ENCODE results near the gene YIPF2.

YIPF2 gene

DNA sequence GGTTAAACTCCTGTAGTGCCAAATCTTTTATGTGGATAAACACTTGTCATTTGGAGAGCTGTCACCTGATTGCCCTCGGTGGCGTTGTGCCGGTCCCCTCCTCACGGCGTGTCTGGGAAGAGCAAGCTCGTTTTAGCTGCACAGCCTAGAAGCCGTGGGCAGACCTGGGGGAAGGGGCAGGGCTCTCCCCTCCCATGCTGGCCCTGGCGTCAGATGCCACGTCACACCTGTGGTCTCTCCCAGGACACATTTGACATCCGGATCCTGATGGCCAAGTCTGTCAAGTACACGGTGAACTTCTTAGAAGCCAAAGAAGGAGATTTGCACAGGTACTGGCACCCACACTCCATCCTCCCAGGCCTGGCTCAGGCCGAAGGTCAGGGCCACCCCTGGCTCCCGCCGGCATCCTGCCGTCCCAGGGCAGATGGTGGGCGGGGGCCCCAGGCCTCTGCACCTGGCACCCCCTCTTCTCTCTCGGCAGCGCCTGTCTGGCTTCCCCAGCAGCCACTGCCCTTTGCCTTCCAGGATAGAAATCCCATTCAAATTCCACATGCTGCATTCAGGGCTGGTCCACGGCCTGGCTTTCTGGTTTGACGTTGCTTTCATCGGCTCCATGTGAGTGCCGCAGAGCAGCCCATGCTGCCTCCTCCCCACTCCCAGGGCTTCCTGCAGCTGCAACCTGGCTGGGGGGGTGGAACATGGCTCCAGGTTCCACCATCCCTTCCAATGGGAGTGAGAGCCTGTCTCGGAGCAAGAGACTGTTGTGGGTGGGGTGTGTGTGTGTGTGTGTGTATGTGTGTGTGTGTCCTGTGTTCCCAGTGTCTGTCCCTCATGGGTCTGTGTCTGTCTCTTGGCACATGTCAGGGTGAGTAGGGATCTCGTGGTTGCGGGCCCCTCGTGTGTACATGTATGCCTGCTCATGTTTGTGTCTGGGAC lies 8.8 kb downstream of the YIPF2 start:
- Histone ChIP-seq H3K36me3 (replicated peaks in 1 of 2; ENCODE audit: control insufficient read depth in 2 of 2, insufficient read depth in 2 of 2, low read length in 2 of 2) (peaks cover 48 to 93% of the 10 kb centered on the region in 2 donors), H4K91ac (ENCODE audit: low read depth, low read length, poor library complexity) (no peak overlapping the region), H2BK120ac (ENCODE audit: low read depth, low read length) (no peak overlapping the region), H4K8ac (ENCODE audit: low read depth, low read length) (peak overlapping the region; percentile 29), H3K23ac (ENCODE audit: low read depth, low read length, poor library complexity) (peak overlapping the region; percentile 85), H3K79me1 (ENCODE audit: low read depth, low read length) (peaks cover 10% of the 10 kb centered on the region), H3K4me3 (ENCODE audit: low read length in 2 of 2) (no peak overlapping the region), H3K4me2 (ENCODE audit: insufficient read depth, low read length, poor library complexity, severe bottlenecking) (no peak overlapping the region), H3K14ac (ENCODE audit: low read length) (no peak overlapping the region), H2AK5ac (ENCODE audit: low read depth, low read length) (no peak overlapping the region), H3K9me3 (replicated peaks in 1 of 2; ENCODE audit: control insufficient read depth in 2 of 2, insufficient read depth in 1 of 2, low read depth in 1 of 2, low read length in 2 of 2) (no peaks in the 10 kb centered on the region), H2BK15ac (ENCODE audit: low read length) (no peak overlapping the region), H3K4me1 (ENCODE audit: control insufficient read depth in 2 of 2, insufficient read depth in 1 of 2, low read depth in 1 of 2, low read length in 2 of 2) (no peaks in the 10 kb centered on the region), H3K27me3 (ENCODE audit: control insufficient read depth in 3 of 3, insufficient read depth in 3 of 3, low read depth in 1 of 3, low read length in 3 of 3) (no peaks in the 10 kb centered on the region), H2BK12ac (ENCODE audit: low read length) (no peak overlapping the region), H2AFZ (ENCODE audit: low read length) (no peak overlapping the region), H3K27ac (replicated peaks; ENCODE audit: low read length) (no peak overlapping the region), H3K9ac (ENCODE audit: low read depth, low read length, poor library complexity) (peak overlapping the region; percentile 9), H2BK5ac (ENCODE audit: low read length) (no peak overlapping the region), H3K4ac (ENCODE audit: low read length) (no peak overlapping the region), H3K18ac (ENCODE audit: low read length) (no peak overlapping the region)
- no peak for DNase-seq (ENCODE audit: low spot score)
- WGBS, 2 donors (ENCODE audit: extremely low coverage in 2 of 2, insufficient read length in 2 of 2, insufficient replicate concordance in 1 of 2): no CpG with 5 or more reads among the region's 26 CpGs

DNA sequence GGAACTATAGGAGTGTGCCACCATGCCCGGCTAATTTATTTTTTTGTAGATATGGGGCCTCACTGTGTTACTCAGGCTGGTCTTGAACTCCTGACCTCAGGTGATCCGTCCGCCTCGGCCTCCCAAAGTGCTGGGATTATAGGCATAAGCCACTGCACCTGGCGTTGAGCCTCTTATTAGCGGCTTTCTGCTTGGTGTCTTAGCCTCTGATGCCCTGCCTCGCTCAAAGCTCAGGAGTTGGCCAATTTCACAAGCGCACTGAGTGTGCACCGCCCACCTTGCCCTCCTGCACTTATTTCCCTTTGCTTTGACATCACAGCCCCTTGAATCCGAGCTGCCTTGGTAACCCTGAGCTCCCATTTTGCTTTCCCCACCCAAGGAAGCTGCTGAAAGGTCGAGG lies 10.1 kb downstream of the YIPF2 start:
- Histone ChIP-seq H3K14ac (ENCODE audit: low read length) (no peak overlapping the region), H3K4me2 (ENCODE audit: insufficient read depth, low read length, poor library complexity, severe bottlenecking) (no peak overlapping the region), H3K4me1 (ENCODE audit: control insufficient read depth in 2 of 2, insufficient read depth in 1 of 2, low read depth in 1 of 2, low read length in 2 of 2) (no peaks in the 10 kb centered on the region), H3K36me3 (replicated peaks in 1 of 2; ENCODE audit: control insufficient read depth in 2 of 2, insufficient read depth in 2 of 2, low read length in 2 of 2) (peaks cover 41 to 90% of the 10 kb centered on the region in 2 donors), H3K27ac (replicated peaks; ENCODE audit: low read length) (no peak overlapping the region), H4K8ac (ENCODE audit: low read depth, low read length) (no peak overlapping the region), H3K4ac (ENCODE audit: low read length) (no peak overlapping the region), H3K9ac (ENCODE audit: low read depth, low read length, poor library complexity) (no peak overlapping the region), H3K4me3 (ENCODE audit: low read length in 2 of 2) (no peak overlapping the region), H2AFZ (ENCODE audit: low read length) (no peak overlapping the region), H2BK120ac (ENCODE audit: low read depth, low read length) (no peak overlapping the region), H3K18ac (ENCODE audit: low read length) (no peak overlapping the region), H3K23ac (ENCODE audit: low read depth, low read length, poor library complexity) (no peak overlapping the region), H2BK12ac (ENCODE audit: low read length) (no peak overlapping the region), H3K9me3 (replicated peaks in 1 of 2; ENCODE audit: control insufficient read depth in 2 of 2, insufficient read depth in 1 of 2, low read depth in 1 of 2, low read length in 2 of 2) (no peaks in the 10 kb centered on the region), H4K91ac (ENCODE audit: low read depth, low read length, poor library complexity) (no peak overlapping the region), H3K79me1 (ENCODE audit: low read depth, low read length) (peaks cover 10% of the 10 kb centered on the region), H3K27me3 (ENCODE audit: control insufficient read depth in 3 of 3, insufficient read depth in 3 of 3, low read depth in 1 of 3, low read length in 3 of 3) (no peaks in the 10 kb centered on the region), H2BK5ac (ENCODE audit: low read length) (no peak overlapping the region), H2BK15ac (ENCODE audit: low read length) (no peak overlapping the region), H2AK5ac (ENCODE audit: low read depth, low read length) (no peak overlapping the region)
- DNase-seq (ENCODE audit: low spot score): no peak
- WGBS, 2 donors (ENCODE audit: extremely low coverage in 2 of 2, insufficient read length in 2 of 2, insufficient replicate concordance in 1 of 2): no CpG with 5 or more reads among the region's 11 CpGs

DNA sequence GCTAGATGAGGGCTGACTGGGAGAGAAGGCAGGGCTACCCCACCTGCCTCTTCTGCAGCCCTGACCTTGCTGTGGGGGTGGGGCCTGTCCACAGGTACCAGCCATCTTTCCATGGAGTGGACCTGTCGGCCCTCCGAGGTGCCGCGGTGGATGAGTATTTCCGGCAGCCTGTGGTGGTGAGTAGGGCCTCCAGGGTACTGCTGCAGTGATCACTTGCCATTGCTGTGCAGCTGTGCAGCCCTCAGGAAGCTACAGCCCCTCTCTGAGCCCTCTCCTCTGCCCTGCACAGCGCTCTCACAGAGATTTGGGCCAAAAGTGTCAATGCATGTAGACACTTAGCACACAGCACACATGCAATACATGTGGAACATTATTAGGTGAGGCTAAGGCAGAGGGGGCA lies 11.8 kb downstream of the YIPF2 start:
- Histone ChIP-seq H3K4ac (ENCODE audit: low read length) (no peak overlapping the region), H3K18ac (ENCODE audit: low read length) (no peak overlapping the region), H3K9ac (ENCODE audit: low read depth, low read length, poor library complexity) (no peak overlapping the region), H2BK120ac (ENCODE audit: low read depth, low read length) (no peak overlapping the region), H2BK12ac (ENCODE audit: low read length) (no peak overlapping the region), H3K27ac (replicated peaks; ENCODE audit: low read length) (no peak overlapping the region), H2AFZ (ENCODE audit: low read length) (no peak overlapping the region), H3K9me3 (replicated peaks in 1 of 2; ENCODE audit: control insufficient read depth in 2 of 2, insufficient read depth in 1 of 2, low read depth in 1 of 2, low read length in 2 of 2) (no peaks in the 10 kb centered on the region), H3K4me2 (ENCODE audit: insufficient read depth, low read length, poor library complexity, severe bottlenecking) (no peak overlapping the region), H2AK5ac (ENCODE audit: low read depth, low read length) (no peak overlapping the region), H3K14ac (ENCODE audit: low read length) (no peak overlapping the region), H3K4me3 (ENCODE audit: low read length in 2 of 2) (no peak overlapping the region), H4K91ac (ENCODE audit: low read depth, low read length, poor library complexity) (no peak overlapping the region), H2BK15ac (ENCODE audit: low read length) (no peak overlapping the region), H3K23ac (ENCODE audit: low read depth, low read length, poor library complexity) (no peak overlapping the region), H3K36me3 (replicated peaks in 1 of 2; ENCODE audit: control insufficient read depth in 2 of 2, insufficient read depth in 2 of 2, low read length in 2 of 2) (peaks cover 47 to 90% of the 10 kb centered on the region in 2 donors), H3K79me1 (ENCODE audit: low read depth, low read length) (peaks cover 10% of the 10 kb centered on the region), H2BK5ac (ENCODE audit: low read length) (no peak overlapping the region), H3K27me3 (ENCODE audit: control insufficient read depth in 3 of 3, insufficient read depth in 3 of 3, low read depth in 1 of 3, low read length in 3 of 3) (no peaks in the 10 kb centered on the region), H3K4me1 (ENCODE audit: control insufficient read depth in 2 of 2, insufficient read depth in 1 of 2, low read depth in 1 of 2, low read length in 2 of 2) (no peaks in the 10 kb centered on the region), H4K8ac (ENCODE audit: low read depth, low read length) (no peak overlapping the region)
- no peak for DNase-seq (ENCODE audit: low spot score)
- WGBS, 2 donors (ENCODE audit: extremely low coverage in 2 of 2, insufficient read length in 2 of 2, insufficient replicate concordance in 1 of 2): no CpG with 5 or more reads among the region's 6 CpGs

DNA sequence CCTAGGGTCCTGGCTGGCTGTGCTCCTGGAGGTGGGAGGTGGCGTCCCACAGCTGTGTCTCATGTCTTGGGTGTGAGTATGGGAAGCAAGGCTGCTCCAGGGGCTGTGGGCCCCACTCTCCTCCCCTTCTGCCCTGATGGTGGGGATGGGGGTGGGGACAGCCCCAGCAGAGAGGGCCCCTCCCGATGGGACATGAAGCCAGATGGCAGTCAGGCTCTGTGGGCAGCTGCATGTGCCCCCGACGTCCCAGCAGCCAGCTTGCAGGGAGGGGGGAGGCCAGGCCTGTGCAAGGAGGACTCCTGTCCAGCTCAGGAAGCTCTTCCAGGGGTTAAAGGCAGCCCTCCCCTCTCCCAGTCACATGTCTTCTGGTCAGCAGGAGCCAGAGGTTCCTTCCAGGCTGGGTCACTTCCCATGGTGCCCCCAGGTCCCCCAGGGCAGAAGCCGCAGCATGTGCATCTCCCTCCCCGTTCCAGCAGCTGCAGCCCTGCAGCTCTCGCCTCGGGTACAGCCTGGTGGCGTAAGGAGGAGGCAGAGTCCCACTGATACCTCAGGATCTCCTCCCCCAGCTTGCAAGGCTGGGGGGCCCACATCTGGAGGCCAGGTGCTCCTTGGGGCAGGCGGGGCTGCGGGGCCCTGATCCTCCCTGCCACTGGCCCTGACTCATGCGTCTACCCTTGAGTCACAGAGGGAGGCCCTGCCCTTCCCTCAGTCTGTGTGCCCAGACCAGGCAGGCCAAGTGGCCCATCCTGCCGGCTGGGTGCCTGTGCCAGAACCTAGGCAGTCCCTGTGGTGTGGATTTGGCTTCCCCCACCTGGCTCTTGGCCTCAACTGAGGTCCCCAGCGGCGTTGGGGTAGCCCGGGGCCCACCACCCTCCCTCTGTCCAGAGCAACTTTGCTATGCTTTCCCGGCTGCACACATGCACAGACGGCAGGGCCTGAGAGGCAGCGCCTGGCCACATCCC lies 13.0 kb downstream of the YIPF2 start:
- H3K4me1 ChIP-seq (ENCODE audit: control insufficient read depth in 2 of 2, insufficient read depth in 1 of 2, low read depth in 1 of 2, low read length in 2 of 2): no peaks in the 10 kb centered on the region
- no peak overlapping the region for H2BK12ac ChIP-seq (ENCODE audit: low read length)
- H2AK5ac ChIP-seq (ENCODE audit: low read depth, low read length): no peak overlapping the region
- H3K4ac ChIP-seq (ENCODE audit: low read length): no peak overlapping the region
- H2AFZ ChIP-seq (ENCODE audit: low read length): no peak overlapping the region
- peaks cover 45 to 84% of the 10 kb centered on the region in 2 donors for H3K36me3 ChIP-seq (replicated peaks in 1 of 2; ENCODE audit: control insufficient read depth in 2 of 2, insufficient read depth in 2 of 2, low read length in 2 of 2)
- H3K27me3 ChIP-seq (ENCODE audit: control insufficient read depth in 3 of 3, insufficient read depth in 3 of 3, low read depth in 1 of 3, low read length in 3 of 3): no peaks in the 10 kb centered on the region
- WGBS, 2 donors (ENCODE audit: extremely low coverage in 2 of 2, insufficient read length in 2 of 2, insufficient replicate concordance in 1 of 2): no CpG with 5 or more reads among the region's 19 CpGs
- H4K8ac ChIP-seq (ENCODE audit: low read depth, low read length): no peak overlapping the region
- peak overlapping the region; percentile 63 for H3K9ac ChIP-seq (ENCODE audit: low read depth, low read length, poor library complexity)
- no peak overlapping the region for H3K18ac ChIP-seq (ENCODE audit: low read length)
- no peak overlapping the region for H4K91ac ChIP-seq (ENCODE audit: low read depth, low read length, poor library complexity)
- H3K4me3 ChIP-seq (ENCODE audit: low read length in 2 of 2): no peak overlapping the region
- no peak overlapping the region for H3K27ac ChIP-seq (replicated peaks; ENCODE audit: low read length)
- H2BK15ac ChIP-seq (ENCODE audit: low read length): no peak overlapping the region
- H3K4me2 ChIP-seq (ENCODE audit: insufficient read depth, low read length, poor library complexity, severe bottlenecking): no peak overlapping the region
- H3K14ac ChIP-seq (ENCODE audit: low read length): no peak overlapping the region
- peaks cover 7% of the 10 kb centered on the region for H3K79me1 ChIP-seq (ENCODE audit: low read depth, low read length)
- H3K23ac ChIP-seq (ENCODE audit: low read depth, low read length, poor library complexity): peak overlapping the region; percentile 65
- no peak overlapping the region for H2BK120ac ChIP-seq (ENCODE audit: low read depth, low read length)
- DNase-seq (ENCODE audit: low spot score): no peak
- no peak overlapping the region for H2BK5ac ChIP-seq (ENCODE audit: low read length)
- H3K9me3 ChIP-seq (replicated peaks in 1 of 2; ENCODE audit: control insufficient read depth in 2 of 2, insufficient read depth in 1 of 2, low read depth in 1 of 2, low read length in 2 of 2): no peaks in the 10 kb centered on the region
